ENCODE data around the gene EFCAB6.

The EFCAB6 gene

GRCh38 chr22:43484227-43484626 lies 327.9 kb downstream of the EFCAB6 start:
- Histone ChIP-seq H3K4me1 (ENCODE audit: control insufficient read depth, low read length) (no peaks in the 10 kb centered on the region), H3K27me3 (ENCODE audit: control insufficient read depth, low read length) (no peaks in the 10 kb centered on the region), H3K4me3 (ENCODE audit: low read length) (no peak overlapping the region), H3K9me3 (ENCODE audit: control insufficient read depth, insufficient read depth, low read length) (no peaks in the 10 kb centered on the region), H3K79me2 (ENCODE audit: control insufficient read depth, low read length) (no peaks in the 10 kb centered on the region), H3K27ac (ENCODE audit: low read depth, low read length) (no peak overlapping the region), H4K20me1 (ENCODE audit: control insufficient read depth, insufficient read depth, low read depth, low read length) (no peaks in the 10 kb centered on the region), H3K9me2 (replicated peaks; ENCODE audit: control insufficient read depth, low read length) (no peaks in the 10 kb centered on the region), H3F3A (ENCODE audit: control insufficient read depth, insufficient read depth) (no peaks in the 10 kb centered on the region), H3K36me3 (ENCODE audit: control insufficient read depth, low read length) (no peaks in the 10 kb centered on the region), H3K4me2 (ENCODE audit: low read length) (no peak overlapping the region)
- TF ChIP-seq CTCF (IDR thresholded peaks at IDR 0.05; ENCODE audit: low read depth, low read length, poor library complexity, severe bottlenecking) = no peak
- TF ChIP-seq EZH2phosphoT487 (IDR thresholded peaks at IDR 0.05; ENCODE audit: borderline replicate concordance, low read length) = no peak

GRCh38 chr22:43483669-43484068 lies 328.4 kb downstream of the EFCAB6 start:
- no peaks in the 10 kb centered on the region for H3K4me1 ChIP-seq (ENCODE audit: control insufficient read depth, low read length)
- no peaks in the 10 kb centered on the region for H4K20me1 ChIP-seq (ENCODE audit: control insufficient read depth, insufficient read depth, low read depth, low read length)
- no peaks in the 10 kb centered on the region for H3K9me2 ChIP-seq (replicated peaks; ENCODE audit: control insufficient read depth, low read length)
- H3K4me3 ChIP-seq (ENCODE audit: low read length) = no peak overlapping the region
- no peak overlapping the region for H3K27ac ChIP-seq (ENCODE audit: low read depth, low read length)
- TF ChIP-seq CTCF (IDR thresholded peaks at IDR 0.05; ENCODE audit: low read depth, low read length, poor library complexity, severe bottlenecking) (no peak), EZH2phosphoT487 (IDR thresholded peaks at IDR 0.05; ENCODE audit: borderline replicate concordance, low read length) (no peak)
- H3F3A ChIP-seq (ENCODE audit: control insufficient read depth, insufficient read depth) = no peaks in the 10 kb centered on the region
- H3K27me3 ChIP-seq (ENCODE audit: control insufficient read depth, low read length) = no peaks in the 10 kb centered on the region
- H3K79me2 ChIP-seq (ENCODE audit: control insufficient read depth, low read length) = no peaks in the 10 kb centered on the region
- no peaks in the 10 kb centered on the region for H3K36me3 ChIP-seq (ENCODE audit: control insufficient read depth, low read length)
- H3K4me2 ChIP-seq (ENCODE audit: low read length) = no peak overlapping the region
- no peaks in the 10 kb centered on the region for H3K9me3 ChIP-seq (ENCODE audit: control insufficient read depth, insufficient read depth, low read length)

- Histone ChIP-seq H3K9me2 (replicated peaks; ENCODE audit: control insufficient read depth, low read length) (no peaks in the 10 kb centered on the region), H3K27ac (ENCODE audit: low read depth, low read length) (no peak overlapping the region), H3K4me3 (ENCODE audit: low read length) (no peak overlapping the region), H3K4me2 (ENCODE audit: low read length) (no peak overlapping the region), H4K20me1 (ENCODE audit: control insufficient read depth, insufficient read depth, low read depth, low read length) (no peaks in the 10 kb centered on the region), H3K4me1 (ENCODE audit: control insufficient read depth, low read length) (no peaks in the 10 kb centered on the region), H3K9me3 (ENCODE audit: control insufficient read depth, insufficient read depth, low read length) (no peaks in the 10 kb centered on the region), H3K36me3 (ENCODE audit: control insufficient read depth, low read length) (no peaks in the 10 kb centered on the region), H3F3A (ENCODE audit: control insufficient read depth, insufficient read depth) (no peaks in the 10 kb centered on the region), H3K27me3 (ENCODE audit: control insufficient read depth, low read length) (no peaks in the 10 kb centered on the region), H3K79me2 (ENCODE audit: control insufficient read depth, low read length) (no peaks in the 10 kb centered on the region)
- TF ChIP-seq EZH2phosphoT487 (IDR thresholded peaks at IDR 0.05; ENCODE audit: borderline replicate concordance, low read length) (no peak), CTCF (IDR thresholded peaks at IDR 0.05; ENCODE audit: low read depth, low read length, poor library complexity, severe bottlenecking) (no peak)
Measured at GRCh38 chr22:43483266-43483665, 328.8 kb downstream of the EFCAB6 start.

GRCh38 chr22:43482318-43482625 lies 329.8 kb downstream of the EFCAB6 start:
- no peaks in the 10 kb centered on the region for H3K9me3 ChIP-seq (ENCODE audit: control insufficient read depth, insufficient read depth, low read length)
- TF ChIP-seq EZH2phosphoT487 (IDR thresholded peaks at IDR 0.05; ENCODE audit: borderline replicate concordance, low read length) (no peak), CTCF (IDR thresholded peaks at IDR 0.05; ENCODE audit: low read depth, low read length, poor library complexity, severe bottlenecking) (no peak)
- H4K20me1 ChIP-seq (ENCODE audit: control insufficient read depth, insufficient read depth, low read depth, low read length) = no peaks in the 10 kb centered on the region
- H3K9me2 ChIP-seq (replicated peaks; ENCODE audit: control insufficient read depth, low read length) = no peaks in the 10 kb centered on the region
- no peaks in the 10 kb centered on the region for H3K36me3 ChIP-seq (ENCODE audit: control insufficient read depth, low read length)
- no peak overlapping the region for H3K4me3 ChIP-seq (ENCODE audit: low read length)
- no peaks in the 10 kb centered on the region for H3K27me3 ChIP-seq (ENCODE audit: control insufficient read depth, low read length)
- no peaks in the 10 kb centered on the region for H3F3A ChIP-seq (ENCODE audit: control insufficient read depth, insufficient read depth)
- no peak overlapping the region for H3K4me2 ChIP-seq (ENCODE audit: low read length)
- no peaks in the 10 kb centered on the region for H3K4me1 ChIP-seq (ENCODE audit: control insufficient read depth, low read length)
- no peak overlapping the region for H3K27ac ChIP-seq (ENCODE audit: low read depth, low read length)
- H3K79me2 ChIP-seq (ENCODE audit: control insufficient read depth, low read length) = no peaks in the 10 kb centered on the region

Measured in DOHH2 (cell line).